Gastrocnemius medialis (tissue), 4 donors: ENCODE data around the gene DDX51. TPM values are rescaled to one million over a fixed set of nuclear protein-coding genes. Genes with fewer than 3 reads are reported as not detected.
A peak's percentile ranks its signal among the peaks of the same experiment; 100 is the strongest.

Experiments
- ATAC-seq, 2 donors: fragments of 150-250 bp; one replicate each; pipeline ENCODE4 v1.9.1; 2016
- DNase-seq, 2 donors: peaks; one replicate each; pipeline ENCODE4 v3.0.0-alpha.2; 2019
- H3K27ac ChIP-seq, 4 donors: fragments of 200-600 bp; sonication (generic); 1 replicate in 1 of 4; 2 replicates in 3 of 4; pipeline ENCODE4 v1.5.1; 2016 to 2018; ENCODE audit warnings: mild to moderate bottlenecking in 2 of 4, moderate library complexity in 1 of 4
- H3K27me3 ChIP-seq, 3 donors: fragments of 200-600 bp; sonication (generic) in 2 of 3; 1 replicate in 1 of 3; 2 replicates in 2 of 3; pipeline versions ENCODE4 v1.5.1 to v1.6.0; 2016 to 2019; ENCODE audit warnings: mild to moderate bottlenecking in 1 of 3, moderate library complexity in 1 of 3
- H3K36me3 ChIP-seq, 2 donors: fragments of 200-600 bp; sonication (generic) in 1 of 2; one replicate each; pipeline ENCODE4 v1.5.1; 2017 to 2018
- H3K4me1 ChIP-seq, 2 donors: fragments of 200-600 bp; sonication (generic) in 1 of 2; one replicate each; pipeline ENCODE4 v1.5.1; 2016 to 2017; ENCODE audit warnings: mild to moderate bottlenecking in 2 of 2
- H3K4me3 ChIP-seq, 4 donors: fragments of 200-600 bp; sonication (generic) in 3 of 4; 1 replicate in 1 of 4; 2 replicates in 3 of 4; pipeline ENCODE4 v1.5.1; 2016 to 2019; ENCODE audit warnings: mild to moderate bottlenecking in 2 of 4
- H3K9me3 ChIP-seq, 3 donors: fragments of 200-600 bp; sonication (generic) in 2 of 3; 1 replicate in 1 of 3; 2 replicates in 2 of 3; pipeline ENCODE4 v1.5.1; 2016 to 2019
- CTCF ChIP-seq, 5 experiments: fragments of 450-650 bp in 3 of 5; fragments of 200-600 bp in 2 of 5; sonication (generic) in 2 of 5; IDR thresholded peaks in 4 of 5; conservative IDR thresholded peaks in 1 of 5; 1 replicate in 4 of 5; 2 replicates in 1 of 5; pipeline ENCODE4 v1.5.1; 2016 to 2019; ENCODE audit warnings: antibody characterized with exemption in 5 of 5, mild to moderate bottlenecking in 3 of 5, moderate library complexity in 3 of 5
- POLR2A ChIP-seq, 2 donors: fragments of 450-650 bp; IDR thresholded peaks; one replicate each; pipeline ENCODE4 v1.6.1; 2017; ENCODE audit warnings: antibody characterized with exemption in 2 of 2, mild to moderate bottlenecking in 2 of 2, moderate library complexity in 2 of 2
- in situ Hi-C, 4 donors: fragments of 200-750 bp; cut with MboI; loops; one replicate each; pipeline versions ENCODE4 v1.15.0 to v1.8.0; 2017; ENCODE audit warnings: low sequenced_read_pairs in 4 of 4
- intact Hi-C: fragments of 100-400 bp; cut with DNase I; formaldehyde crosslinking; loops from one replicate; pipeline ENCODE4 v1.15.1; 2023; ENCODE audit warnings: low total_unique reads
- total RNA-seq, 4 donors: library from RNA; depleted of rRNA; stranded (reverse); fragments of >200 nt; gene quantifications; one replicate each; pipeline versions ENCODE4 v1.1.0 to v1.2.3, GENCODE V29; 2016

The DDX51 gene
- total RNA-seq, 4 donors from 2014 or later, result 5.8 to 7.8 (median 6.5) TPM

DNA sequence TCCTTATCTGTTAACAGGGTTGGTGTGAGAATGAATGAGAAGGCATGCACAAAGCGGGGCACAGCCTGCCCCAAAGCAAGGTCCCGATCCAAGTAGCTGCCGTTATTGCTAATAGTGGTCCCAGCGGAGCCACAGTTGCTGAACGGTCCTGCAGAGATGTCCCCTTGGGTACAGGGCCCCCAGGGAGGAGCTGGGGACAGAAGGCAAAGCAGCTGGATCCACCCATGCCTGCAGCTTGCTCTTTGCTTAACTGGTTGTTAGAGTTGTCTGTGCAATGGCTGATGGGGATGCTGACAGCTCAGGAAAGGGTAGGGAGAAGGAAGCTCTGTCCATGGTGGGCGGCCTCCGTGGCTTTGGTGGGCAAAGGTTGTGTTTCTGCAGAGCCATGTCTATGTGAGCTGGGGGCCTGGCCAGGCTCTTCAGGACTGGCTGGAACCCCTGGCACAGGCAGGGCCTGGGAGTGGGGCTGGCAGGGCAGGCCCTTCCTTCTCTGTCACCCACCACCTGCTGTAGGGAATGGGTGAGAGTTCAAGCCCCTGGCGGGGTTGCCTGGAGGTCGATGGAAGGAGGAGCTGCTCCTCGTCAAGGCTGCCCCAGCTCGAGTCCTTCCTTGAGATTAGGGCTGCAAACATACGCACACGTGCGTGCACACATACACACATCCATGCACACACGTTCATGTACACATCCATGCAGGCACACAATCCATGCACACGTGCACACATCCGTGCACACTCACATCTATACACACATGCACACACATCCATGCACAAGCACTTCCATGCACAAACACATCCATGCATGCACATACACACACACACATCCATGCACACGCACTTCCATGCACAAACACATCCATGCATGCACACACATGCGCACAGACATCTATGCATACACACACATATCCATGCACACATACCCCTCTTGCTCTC lies 35.6 kb upstream of the DDX51 start:
- H3K4me1 ChIP-seq, result peaks cover 5 to 7% of the 10 kb centered on the region in 2 donors
- H3K27me3 ChIP-seq, result peaks cover 12 to 25% (median 22%) of the 10 kb centered on the region in 3 donors
- no peak for TF ChIP-seq CTCF (IDR thresholded peaks at IDR 0.05 in 4 of 5, conservative IDR thresholded peaks at IDR 0.05 in 1 of 5)
- no peak for TF ChIP-seq POLR2A (IDR thresholded peaks at IDR 0.05)
- intact Hi-C loops (loop anchor here (1.0 kb wide), 1 partner anchor 10 kb away; no protein-coding TSS in a partner anchor), in situ Hi-C loops (no loop called here)
- no peak overlapping the region for H3K4me3 ChIP-seq
- no peaks in the 10 kb centered on the region for H3K36me3 ChIP-seq
- H3K9me3 ChIP-seq, result no peaks in the 10 kb centered on the region
- DNase-seq, result no peak
- no peak for ATAC-seq
- H3K27ac ChIP-seq, result peak overlapping the region in 1 of 4 donors; percentile 72

DNA sequence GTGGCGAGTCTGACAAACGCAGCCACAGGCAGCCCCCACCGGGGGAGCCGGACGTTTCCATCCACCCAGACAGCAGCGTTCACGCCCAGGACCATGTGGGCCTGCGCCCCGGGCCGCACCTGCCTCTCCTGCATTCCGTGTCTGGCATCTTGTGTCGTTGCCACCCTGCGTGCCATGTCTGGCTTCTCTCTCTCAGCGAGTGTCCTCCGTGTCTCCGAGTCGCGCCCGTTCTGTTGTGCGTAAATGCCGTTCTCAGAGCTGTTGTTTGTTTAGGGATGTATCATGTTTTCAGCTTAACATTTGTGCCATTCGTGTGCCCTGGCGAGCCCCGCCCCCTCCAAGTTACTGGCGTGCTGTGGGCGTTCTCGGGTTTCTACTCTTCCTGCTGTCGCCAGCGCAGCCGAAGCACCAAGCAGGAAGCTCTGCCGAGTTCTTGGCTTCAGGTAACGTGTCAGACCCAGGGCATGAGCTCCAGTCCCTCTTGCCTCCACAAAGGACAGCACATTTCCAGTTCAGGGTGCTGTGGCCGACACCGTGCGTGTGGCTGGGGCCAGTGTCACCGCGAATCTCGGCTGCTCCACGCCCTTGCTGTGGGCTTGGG lies 34.8 kb upstream of the DDX51 start:
- no peak for DNase-seq
- in situ Hi-C loops (no loop called here), intact Hi-C loops (loop anchor here (1.0 kb wide), 1 partner anchor 10 kb away; no protein-coding TSS in a partner anchor)
- peaks cover 5 to 7% of the 10 kb centered on the region in 2 donors for H3K4me1 ChIP-seq
- TF ChIP-seq POLR2A (IDR thresholded peaks at IDR 0.05) (no peak), CTCF (IDR thresholded peaks at IDR 0.05 in 4 of 5, conservative IDR thresholded peaks at IDR 0.05 in 1 of 5) (no peak)
- no peaks in the 10 kb centered on the region for H3K9me3 ChIP-seq
- H3K36me3 ChIP-seq, result no peaks in the 10 kb centered on the region
- peak overlapping the region in 3 of 4 donors; percentile 12 to 27 (median 24) for H3K4me3 ChIP-seq
- peak overlapping the region in 2 of 4 donors; percentile 23 to 72 for H3K27ac ChIP-seq
- peak; percentile 33 to 52 for ATAC-seq
- peaks cover 15 to 24% (median 22%) of the 10 kb centered on the region in 3 donors for H3K27me3 ChIP-seq

DNA sequence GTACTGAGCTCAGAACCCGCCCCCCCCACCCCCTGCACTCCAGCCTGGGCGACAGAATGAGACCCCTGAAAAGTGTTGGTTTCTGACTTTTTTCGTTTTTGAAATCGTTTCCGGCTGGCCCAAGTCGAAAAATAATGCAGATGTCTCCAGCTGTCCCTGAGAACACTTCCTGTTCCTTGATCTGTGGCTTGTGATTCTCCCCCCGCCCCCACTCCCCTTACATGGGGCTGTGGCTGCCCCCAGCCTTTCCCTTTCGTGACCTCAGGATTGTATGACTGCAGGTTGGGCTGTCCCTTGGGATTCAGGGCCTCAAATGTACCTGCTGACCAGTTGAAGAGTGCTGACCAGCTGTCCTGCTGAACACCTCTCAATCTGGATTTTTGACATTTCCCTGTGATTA lies 34.2 kb upstream of the DDX51 start:
- Histone ChIP-seq H3K27me3 (peaks cover 14 to 26% (median 24%) of the 10 kb centered on the region in 3 donors), H3K4me1 (peaks cover 5 to 7% of the 10 kb centered on the region in 2 donors), H3K27ac (peak overlapping the region in 2 of 4 donors; percentile 23 to 72), H3K9me3 (no peaks in the 10 kb centered on the region), H3K36me3 (no peaks in the 10 kb centered on the region), H3K4me3 (peak overlapping the region in 2 of 4 donors; percentile 24 to 27)
- ATAC-seq (no peak), DNase-seq (no peak)
- in situ Hi-C loops, result no loop called here
- intact Hi-C loops, result no loop called here
- no peak for TF ChIP-seq CTCF (IDR thresholded peaks at IDR 0.05 in 4 of 5, conservative IDR thresholded peaks at IDR 0.05 in 1 of 5)
- no peak for TF ChIP-seq POLR2A (IDR thresholded peaks at IDR 0.05)

GRCh38 chr12:132176920-132177551 lies 32.9 kb upstream of the DDX51 start:
- H3K4me3 ChIP-seq, result no peak overlapping the region
- TF ChIP-seq CTCF (IDR thresholded peaks at IDR 0.05 in 4 of 5, conservative IDR thresholded peaks at IDR 0.05 in 1 of 5), result no peak
- no peak for TF ChIP-seq POLR2A (IDR thresholded peaks at IDR 0.05)
- no peaks in the 10 kb centered on the region for H3K9me3 ChIP-seq
- DNase-seq (no peak), ATAC-seq (no peak)
- H3K27ac ChIP-seq, result no peak overlapping the region
- no peaks in the 10 kb centered on the region for H3K36me3 ChIP-seq
- H3K27me3 ChIP-seq, result peaks cover 21 to 34% (median 32%) of the 10 kb centered on the region in 3 donors
- H3K4me1 ChIP-seq, result peaks cover 5 to 7% of the 10 kb centered on the region in 2 donors
- intact Hi-C loops (no loop called here), in situ Hi-C loops (no loop called here)
